ENCODE measurements around the gene ALDH1A1.

Gene ALDH1A1

DNA sequence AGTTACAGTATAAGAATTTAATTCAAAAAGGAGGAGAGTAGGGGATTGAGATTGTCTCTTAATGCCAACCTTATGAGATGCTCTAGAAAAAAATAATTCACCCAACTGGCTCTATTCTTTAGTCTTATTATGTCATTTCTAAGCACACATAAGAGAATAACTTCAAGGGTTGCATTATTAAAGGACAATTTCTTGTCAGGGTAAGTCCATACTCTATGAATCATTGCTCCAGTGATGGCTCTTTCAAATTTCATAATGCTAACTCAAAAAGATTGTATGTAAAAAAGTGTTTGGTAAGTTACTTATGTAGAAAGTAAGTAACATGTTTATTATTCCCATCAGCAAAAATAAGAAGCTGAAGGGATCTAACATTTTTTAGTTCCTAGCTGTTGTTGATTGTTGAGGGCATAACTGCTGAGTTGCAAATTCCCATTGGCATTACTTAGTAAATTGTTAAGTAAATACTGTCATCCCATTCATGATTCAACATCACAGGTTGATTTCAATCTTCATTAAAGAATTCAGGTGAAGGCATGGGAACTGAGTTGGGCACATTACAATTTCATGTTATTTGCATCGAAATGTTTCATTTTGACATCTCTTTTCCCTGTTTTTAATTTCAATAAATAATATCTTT is 28.6 kb downstream of the ALDH1A1 start:
- no peak overlapping the region for H3K4me3 ChIP-seq (ENCODE audit: low read length)
- H3K36me3 ChIP-seq (ENCODE audit: insufficient read depth, low read depth, low read length), result no peaks in the 10 kb centered on the region
- H3K27ac ChIP-seq (ENCODE audit: low read length), result no peak overlapping the region
- H3K27me3 ChIP-seq (ENCODE audit: insufficient read depth, low read length), result no peaks in the 10 kb centered on the region
- no peaks in the 10 kb centered on the region for H3K4me1 ChIP-seq (ENCODE audit: insufficient read depth, low read length)
- no peak overlapping the region for H3K9ac ChIP-seq (ENCODE audit: low read depth, low read length)
- no peaks in the 10 kb centered on the region for H3K9me3 ChIP-seq (ENCODE audit: insufficient read depth, low read depth, low read length)

DNA sequence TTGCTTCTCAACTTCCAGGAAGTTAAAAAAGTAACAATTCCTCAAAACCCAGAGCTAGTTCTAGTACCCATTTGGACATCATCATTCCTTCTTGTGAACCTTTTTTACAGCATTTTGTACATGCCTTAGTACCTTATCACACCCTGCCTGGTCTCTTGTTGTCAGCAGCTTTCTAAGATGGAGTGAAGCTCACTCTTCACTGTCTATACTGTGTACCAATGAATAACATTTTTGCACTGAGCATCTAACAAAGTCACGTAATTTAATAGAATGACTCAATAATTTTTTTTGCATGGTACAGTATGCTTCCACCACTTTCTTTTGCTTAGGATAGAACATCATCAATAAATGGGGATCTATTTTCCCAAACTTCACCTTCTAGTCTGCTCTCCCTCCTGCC is 29.8 kb downstream of the ALDH1A1 start:
- no peak overlapping the region for H3K9ac ChIP-seq (ENCODE audit: low read depth, low read length)
- no peaks in the 10 kb centered on the region for H3K9me3 ChIP-seq (ENCODE audit: insufficient read depth, low read depth, low read length)
- no peak overlapping the region for H3K27ac ChIP-seq (ENCODE audit: low read length)
- H3K27me3 ChIP-seq (ENCODE audit: insufficient read depth, low read length), result no peaks in the 10 kb centered on the region
- 0 out of 2 replicates have a peak, but pooled peaks cover 3% of the 10 kb centered on the region for H3K4me1 ChIP-seq (ENCODE audit: insufficient read depth, low read length)
- H3K36me3 ChIP-seq (ENCODE audit: insufficient read depth, low read depth, low read length), result no peaks in the 10 kb centered on the region
- H3K4me3 ChIP-seq (ENCODE audit: low read length), result no peak overlapping the region

DNA sequence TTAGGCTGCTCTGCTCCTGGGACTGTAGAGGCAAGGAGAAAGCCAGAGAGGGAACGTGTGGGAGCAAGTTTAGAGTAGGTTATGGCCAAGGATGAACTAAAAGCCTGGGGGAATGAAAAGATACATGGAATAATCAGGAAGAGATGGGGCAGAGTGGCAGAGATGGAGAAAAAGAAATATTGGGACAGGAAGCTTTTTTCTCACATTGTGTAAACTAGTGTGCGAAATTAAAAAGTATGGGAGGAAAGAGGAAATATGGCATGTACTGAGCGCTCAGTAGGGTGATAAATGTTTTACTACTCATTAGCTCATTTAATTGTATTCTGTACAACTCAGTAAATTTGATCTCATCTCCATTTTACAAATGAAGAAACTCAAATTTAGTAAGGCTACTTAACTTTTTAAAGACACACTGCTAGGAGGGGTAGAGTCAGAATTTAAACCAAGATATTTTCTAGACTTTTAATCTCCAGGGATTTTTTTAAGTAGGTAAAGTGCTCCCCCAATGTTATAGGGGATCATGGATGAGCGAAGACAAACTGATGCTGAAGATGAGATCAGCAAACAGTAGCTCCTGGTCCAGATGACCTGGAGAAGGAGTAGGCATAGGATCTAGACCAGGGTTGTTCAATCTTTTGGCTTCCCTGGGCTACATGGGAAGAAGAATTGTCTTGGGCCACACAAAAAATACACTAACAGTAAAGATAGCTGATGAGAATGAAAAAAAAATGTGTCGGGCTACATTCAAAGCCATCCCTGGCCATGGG is 30.8 kb downstream of the ALDH1A1 start:
- H3K27me3 ChIP-seq (ENCODE audit: insufficient read depth, low read length), result no peaks in the 10 kb centered on the region
- H3K9ac ChIP-seq (ENCODE audit: low read depth, low read length), result no peak overlapping the region
- no peaks in the 10 kb centered on the region for H3K9me3 ChIP-seq (ENCODE audit: insufficient read depth, low read depth, low read length)
- H3K36me3 ChIP-seq (ENCODE audit: insufficient read depth, low read depth, low read length), result no peaks in the 10 kb centered on the region
- no peak overlapping the region for H3K4me3 ChIP-seq (ENCODE audit: low read length)
- H3K27ac ChIP-seq (ENCODE audit: low read length), result no peak overlapping the region
- H3K4me1 ChIP-seq (ENCODE audit: insufficient read depth, low read length), result 0 out of 2 replicates have a peak, but pooled peaks cover 3% of the 10 kb centered on the region

DNA sequence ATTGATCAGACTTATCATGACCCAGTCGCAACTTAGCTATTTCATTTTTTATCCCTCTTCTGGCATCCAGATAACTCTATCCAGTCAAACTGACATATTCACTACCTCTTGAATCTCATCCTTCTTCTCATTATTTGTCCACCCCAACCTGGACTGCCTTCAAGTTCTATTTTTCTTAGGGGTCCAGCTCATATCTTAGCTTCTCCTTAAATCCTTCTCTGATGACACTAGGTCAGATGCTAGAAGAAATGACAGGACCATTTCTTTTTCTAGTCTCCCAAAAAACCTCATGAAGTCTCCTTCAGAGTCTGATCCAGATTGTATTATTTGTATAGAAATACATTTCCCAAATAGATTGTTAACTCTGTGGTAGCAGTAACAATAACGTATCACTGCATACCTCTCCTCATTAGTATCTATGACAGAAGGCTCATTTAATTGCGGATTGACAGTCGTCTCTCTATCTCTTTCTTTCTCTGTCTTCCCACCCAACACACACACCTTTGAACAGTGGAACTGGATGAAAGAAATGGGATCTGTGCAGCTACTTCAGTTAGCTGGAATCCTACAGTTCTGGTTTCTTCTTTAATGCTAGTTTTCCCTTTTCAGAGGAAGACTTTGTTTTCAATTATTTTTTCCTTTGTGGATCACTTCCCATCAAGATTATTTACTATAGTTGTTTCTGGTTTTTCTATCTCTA is 33.5 kb downstream of the ALDH1A1 start:
- Histone ChIP-seq H3K4me1 (ENCODE audit: insufficient read depth, low read length) (0 out of 2 replicates have a peak, but pooled peaks cover 3% of the 10 kb centered on the region), H3K9ac (ENCODE audit: low read depth, low read length) (no peak overlapping the region), H3K27me3 (ENCODE audit: insufficient read depth, low read length) (no peaks in the 10 kb centered on the region), H3K4me3 (ENCODE audit: low read length) (no peak overlapping the region), H3K36me3 (ENCODE audit: insufficient read depth, low read depth, low read length) (no peaks in the 10 kb centered on the region), H3K27ac (ENCODE audit: low read length) (no peak overlapping the region), H3K9me3 (ENCODE audit: insufficient read depth, low read depth, low read length) (no peaks in the 10 kb centered on the region)

DNA sequence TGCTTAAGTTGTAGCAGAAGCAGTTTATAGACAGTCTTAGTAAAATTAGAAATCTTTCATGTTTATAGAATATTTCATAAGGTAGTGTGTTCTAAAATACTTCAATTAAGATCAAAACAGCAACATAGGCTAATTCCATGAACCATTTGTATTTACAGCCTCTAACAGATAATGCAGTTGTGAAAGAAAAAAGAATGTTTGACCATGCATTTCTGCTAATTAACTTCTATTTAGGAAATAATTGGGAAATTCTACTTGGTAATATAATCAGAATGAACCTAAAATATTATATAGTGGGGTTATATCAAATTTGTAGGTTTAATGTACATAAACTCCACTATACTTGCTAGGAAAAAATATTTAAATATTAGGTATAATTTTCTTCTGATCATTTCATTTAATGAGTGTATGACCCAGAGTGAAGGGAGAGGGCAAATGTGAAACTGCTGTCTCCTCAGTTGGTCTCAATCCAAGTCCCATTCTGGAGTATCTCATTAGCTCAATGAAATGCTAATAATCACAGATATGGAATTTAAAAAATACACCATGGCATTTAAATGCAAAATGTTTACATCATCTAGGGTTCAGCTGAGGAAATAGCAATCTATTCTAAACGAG is 34.9 kb downstream of the ALDH1A1 start:
- H3K4me3 ChIP-seq (ENCODE audit: low read length), result no peak overlapping the region
- H3K36me3 ChIP-seq (ENCODE audit: insufficient read depth, low read depth, low read length), result no peaks in the 10 kb centered on the region
- 0 out of 2 replicates have a peak, but pooled peaks cover 3% of the 10 kb centered on the region for H3K4me1 ChIP-seq (ENCODE audit: insufficient read depth, low read length)
- H3K9ac ChIP-seq (ENCODE audit: low read depth, low read length), result no peak overlapping the region
- H3K27me3 ChIP-seq (ENCODE audit: insufficient read depth, low read length), result no peaks in the 10 kb centered on the region
- no peak overlapping the region for H3K27ac ChIP-seq (ENCODE audit: low read length)
- H3K9me3 ChIP-seq (ENCODE audit: insufficient read depth, low read depth, low read length), result no peaks in the 10 kb centered on the region

DNA sequence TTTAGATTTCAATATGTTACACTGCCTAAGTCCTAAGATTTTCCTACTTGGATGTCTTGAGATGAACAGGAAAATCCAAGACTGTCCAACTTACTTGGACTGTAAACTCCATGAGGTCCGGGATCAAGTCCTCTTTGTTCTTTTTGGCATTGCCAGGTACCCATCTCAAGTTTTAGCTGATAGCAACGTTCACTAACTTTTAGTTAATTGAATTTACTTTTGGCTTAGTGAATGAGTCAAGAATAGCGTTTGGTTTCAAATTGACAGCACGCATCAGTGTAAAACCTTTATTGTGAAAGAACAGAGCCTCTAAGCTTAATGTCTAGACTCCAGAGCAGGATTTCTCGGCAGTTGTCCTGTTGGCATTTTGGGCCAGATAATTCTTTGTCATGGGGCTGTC is 37.2 kb downstream of the ALDH1A1 start:
- Histone ChIP-seq H3K9me3 (ENCODE audit: insufficient read depth, low read depth, low read length) (no peaks in the 10 kb centered on the region), H3K4me3 (ENCODE audit: low read length) (no peak overlapping the region), H3K36me3 (ENCODE audit: insufficient read depth, low read depth, low read length) (no peaks in the 10 kb centered on the region), H3K27me3 (ENCODE audit: insufficient read depth, low read length) (no peaks in the 10 kb centered on the region), H3K4me1 (ENCODE audit: insufficient read depth, low read length) (0 out of 2 replicates have a peak, but pooled peaks cover 3% of the 10 kb centered on the region), H3K27ac (ENCODE audit: low read length) (no peak overlapping the region), H3K9ac (ENCODE audit: low read depth, low read length) (no peak overlapping the region)

DNA sequence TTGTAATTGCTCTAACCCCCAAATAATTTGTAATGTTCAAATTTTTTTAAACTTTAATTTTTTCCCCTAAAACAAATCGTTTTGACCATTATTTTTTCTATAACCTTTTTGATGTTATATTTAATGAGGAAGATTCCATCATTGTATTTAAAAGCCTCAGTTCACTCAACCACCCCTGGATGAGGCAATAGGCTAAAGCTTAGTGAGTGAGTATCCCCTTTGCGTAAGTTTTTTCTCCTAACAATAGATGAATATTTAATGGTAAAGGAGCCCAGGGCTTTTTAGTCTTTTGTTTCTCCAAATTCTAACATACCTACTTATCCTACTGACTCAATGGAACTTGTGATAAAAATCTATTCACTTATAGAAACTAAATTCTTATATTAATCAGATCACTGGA is 38.1 kb downstream of the ALDH1A1 start:
- no peaks in the 10 kb centered on the region for H3K36me3 ChIP-seq (ENCODE audit: insufficient read depth, low read depth, low read length)

DNA sequence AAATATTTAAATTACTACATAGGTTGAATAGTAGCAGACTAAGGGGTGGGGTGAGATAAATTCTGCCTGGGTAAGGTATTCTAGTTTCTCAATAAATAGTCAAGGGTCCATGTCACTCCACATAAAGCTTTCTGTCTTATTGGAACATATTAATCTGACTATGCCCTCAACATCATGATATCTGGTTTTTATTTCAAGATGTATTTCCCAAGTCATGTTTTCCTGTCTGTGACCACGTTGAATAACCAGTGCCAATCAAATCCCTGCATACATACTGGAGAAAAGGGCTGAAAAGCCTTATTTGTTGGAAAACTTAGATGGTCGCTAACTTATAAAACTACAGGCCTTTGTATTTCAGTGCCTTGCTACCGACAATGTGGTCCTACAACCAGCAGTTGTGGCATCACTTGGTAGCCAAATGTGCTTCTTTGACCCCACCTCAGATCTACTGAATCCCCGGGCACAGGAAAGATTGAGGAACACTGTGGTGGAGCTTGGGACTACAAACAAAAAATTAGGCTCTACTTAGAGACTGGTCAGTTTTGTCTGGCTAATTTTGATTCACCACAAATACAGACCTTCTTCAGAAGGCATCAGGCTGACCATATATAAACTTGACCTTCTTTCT is 39.4 kb downstream of the ALDH1A1 start:
- no peak overlapping the region for H3K4me3 ChIP-seq (ENCODE audit: low read length)
- no peak overlapping the region for H3K9ac ChIP-seq (ENCODE audit: low read depth, low read length)
- no peaks in the 10 kb centered on the region for H3K9me3 ChIP-seq (ENCODE audit: insufficient read depth, low read depth, low read length)
- H3K36me3 ChIP-seq (ENCODE audit: insufficient read depth, low read depth, low read length), result no peaks in the 10 kb centered on the region
- no peak overlapping the region for H3K27ac ChIP-seq (ENCODE audit: low read length)
- no peaks in the 10 kb centered on the region for H3K27me3 ChIP-seq (ENCODE audit: insufficient read depth, low read length)
- H3K4me1 ChIP-seq (ENCODE audit: insufficient read depth, low read length), result no peaks in the 10 kb centered on the region

More for the DNA sequence above, 38.1 kb downstream of the ALDH1A1 start:
- Histone ChIP-seq H3K9ac (ENCODE audit: low read depth, low read length) (no peak overlapping the region), H3K9me3 (ENCODE audit: insufficient read depth, low read depth, low read length) (no peaks in the 10 kb centered on the region), H3K27ac (ENCODE audit: low read length) (no peak overlapping the region), H3K4me3 (ENCODE audit: low read length) (no peak overlapping the region), H3K4me1 (ENCODE audit: insufficient read depth, low read length) (0 out of 2 replicates have a peak, but pooled peaks cover 3% of the 10 kb centered on the region), H3K27me3 (ENCODE audit: insufficient read depth, low read length) (no peaks in the 10 kb centered on the region)

DNA sequence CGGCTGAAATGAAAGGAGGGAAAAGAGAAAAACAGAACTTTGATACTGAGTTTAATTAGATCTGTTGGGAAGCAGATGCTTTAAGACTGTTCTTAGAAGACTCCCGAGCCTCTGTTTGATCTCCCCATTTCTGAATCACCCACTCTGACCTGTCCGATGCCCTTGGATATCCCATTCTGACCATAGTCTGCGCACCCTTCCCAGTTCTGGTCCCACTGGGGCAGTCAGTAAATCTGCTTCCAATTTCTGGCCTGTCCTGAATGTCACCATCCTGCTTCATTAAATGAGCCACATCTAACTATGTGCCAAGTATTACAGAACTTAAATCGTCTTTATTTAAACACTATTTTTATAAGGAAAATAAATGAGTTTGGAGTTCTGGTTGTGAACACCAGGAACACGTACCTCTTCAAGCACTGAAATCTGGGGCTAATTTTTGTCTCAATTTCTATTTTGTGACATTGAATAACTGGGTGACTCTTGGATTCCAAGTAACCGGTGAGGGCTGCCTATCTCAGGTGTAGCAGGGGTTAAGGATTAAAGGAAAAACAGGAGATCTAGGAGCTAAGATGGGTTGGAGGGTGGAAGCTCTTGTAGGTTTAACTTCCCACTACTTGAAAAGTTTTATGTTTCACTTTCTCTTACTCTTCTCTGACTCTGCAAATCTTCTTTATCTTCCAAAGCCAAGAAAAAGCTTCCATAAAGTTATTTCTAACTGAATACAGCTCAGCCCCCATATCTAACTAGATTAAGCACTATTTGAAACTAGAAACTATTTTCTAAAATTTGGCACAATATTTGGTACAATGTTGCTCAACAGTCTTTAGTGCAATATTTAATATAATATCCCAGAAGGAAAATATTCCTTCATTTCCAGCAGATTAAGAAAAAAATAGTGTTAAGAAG is 40.1 kb downstream of the ALDH1A1 start:
- H3K4me3 ChIP-seq (ENCODE audit: low read length), result no peak overlapping the region
- H3K4me1 ChIP-seq (ENCODE audit: insufficient read depth, low read length), result no peaks in the 10 kb centered on the region
- H3K36me3 ChIP-seq (ENCODE audit: insufficient read depth, low read depth, low read length), result no peaks in the 10 kb centered on the region
- H3K27me3 ChIP-seq (ENCODE audit: insufficient read depth, low read length), result no peaks in the 10 kb centered on the region
- no peak overlapping the region for H3K27ac ChIP-seq (ENCODE audit: low read length)
- H3K9ac ChIP-seq (ENCODE audit: low read depth, low read length), result no peak overlapping the region
- H3K9me3 ChIP-seq (ENCODE audit: insufficient read depth, low read depth, low read length), result no peaks in the 10 kb centered on the region

DNA sequence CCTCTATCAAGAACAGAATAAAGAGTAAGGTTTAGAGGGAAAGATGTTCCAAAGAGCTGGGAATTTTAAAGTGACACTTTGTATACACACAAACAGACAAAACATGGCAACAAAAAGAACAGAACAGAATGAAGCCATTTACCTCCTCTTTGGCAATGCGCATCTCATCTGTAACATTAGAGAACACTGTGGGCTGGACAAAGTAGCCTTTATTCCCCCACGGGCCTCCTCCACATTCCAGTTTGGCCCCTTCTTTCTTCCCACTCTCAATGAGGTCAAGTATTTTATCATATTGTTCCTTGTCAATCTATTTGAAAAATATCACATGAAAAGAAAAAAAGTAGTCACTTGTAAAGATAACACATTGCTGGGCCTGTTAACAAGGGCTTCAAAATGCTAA is 41.0 kb downstream of the ALDH1A1 start:
- no peaks in the 10 kb centered on the region for H3K9me3 ChIP-seq (ENCODE audit: insufficient read depth, low read depth, low read length)
- H3K27me3 ChIP-seq (ENCODE audit: insufficient read depth, low read length), result no peaks in the 10 kb centered on the region
- no peak overlapping the region for H3K27ac ChIP-seq (ENCODE audit: low read length)
- H3K4me1 ChIP-seq (ENCODE audit: insufficient read depth, low read length), result no peaks in the 10 kb centered on the region
- H3K36me3 ChIP-seq (ENCODE audit: insufficient read depth, low read depth, low read length), result no peaks in the 10 kb centered on the region
- H3K9ac ChIP-seq (ENCODE audit: low read depth, low read length), result no peak overlapping the region
- H3K4me3 ChIP-seq (ENCODE audit: low read length), result no peak overlapping the region

All from iPS-20b (cell line).